ENCODE measurements around the gene PTCH2.

GRCh38 chr1:44849575-44850132, 6.6 kb upstream of the PTCH2 start:
- TF ChIP-seq CTCF (conservative IDR thresholded peaks at IDR 0.05) (no peak), EZH2 (IDR thresholded peaks at IDR 0.05; ENCODE audit: low read depth) (no peak)
